AG04449 (cell line): Measurements from ENCODE around the gene WTIP.
"Not testable (repeated sequence)": the region's sequence is repeated elsewhere in the genome, so short reads cannot be mapped to it uniquely, and the experiment has no call there.

ENCODE experiments used
- CTCF ChIA-PET: fragments of 350-600 bp; formaldehyde crosslinking; extraction: SDS; loops from one replicate; lab custom pipeline; 2021; ENCODE audit warnings: antibody characterized with exemption; lab: Yijun Ruan, JAX
- POLR2A ChIA-PET: fragments of 400-600, 350-600 bp; formaldehyde crosslinking; extraction: SDS; loops from one replicate; lab custom pipeline; 2020; ENCODE audit warnings: antibody characterized with exemption, inconsistent platforms; lab: Yijun Ruan, JAX
- DNase-seq: peaks from one replicate; pipeline ENCODE4 v3.0.0-alpha.2; 2010; ENCODE audit warnings: low read depth, low spot score
- H3K4me3 ChIP-seq: 2 replicates; pipeline ENCODE4 v1.5.1; 2011; ENCODE audit warnings: low read depth, mild to moderate bottlenecking, control low read depth, low read length
- TF ChIP-seq, protein P1 (sequence below): IDR thresholded peaks from one replicate; pipeline ENCODE4 v1.5.1; 2011; ENCODE audit warnings: mild to moderate bottlenecking, moderate library complexity, low read length, control low read depth, inconsistent platforms; ENCODE audit not compliant: insufficient read depth; ENCODE audit errors: missing control alignments

The WTIP gene

DNA sequence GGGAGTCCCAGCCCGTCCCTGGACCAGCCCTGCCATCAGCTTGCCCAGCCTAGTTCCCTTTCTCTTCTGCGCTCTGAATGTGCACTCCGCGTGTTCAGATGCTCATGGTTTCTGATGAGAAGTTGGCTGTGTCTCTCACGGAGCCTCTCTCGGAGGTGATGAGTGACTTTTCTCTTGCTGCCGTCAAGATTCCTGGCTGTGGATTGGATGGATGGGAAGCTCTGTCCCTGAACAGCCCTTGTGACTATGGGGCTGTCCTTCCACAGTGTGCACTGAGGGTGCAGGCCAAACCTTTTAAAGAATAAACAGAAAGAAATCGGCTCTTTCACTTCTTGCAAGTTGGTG lies 24.4 kb downstream of the WTIP start:
- H3K4me3 ChIP-seq, result no peak overlapping the region
- TF ChIP-seq, protein P1, sequence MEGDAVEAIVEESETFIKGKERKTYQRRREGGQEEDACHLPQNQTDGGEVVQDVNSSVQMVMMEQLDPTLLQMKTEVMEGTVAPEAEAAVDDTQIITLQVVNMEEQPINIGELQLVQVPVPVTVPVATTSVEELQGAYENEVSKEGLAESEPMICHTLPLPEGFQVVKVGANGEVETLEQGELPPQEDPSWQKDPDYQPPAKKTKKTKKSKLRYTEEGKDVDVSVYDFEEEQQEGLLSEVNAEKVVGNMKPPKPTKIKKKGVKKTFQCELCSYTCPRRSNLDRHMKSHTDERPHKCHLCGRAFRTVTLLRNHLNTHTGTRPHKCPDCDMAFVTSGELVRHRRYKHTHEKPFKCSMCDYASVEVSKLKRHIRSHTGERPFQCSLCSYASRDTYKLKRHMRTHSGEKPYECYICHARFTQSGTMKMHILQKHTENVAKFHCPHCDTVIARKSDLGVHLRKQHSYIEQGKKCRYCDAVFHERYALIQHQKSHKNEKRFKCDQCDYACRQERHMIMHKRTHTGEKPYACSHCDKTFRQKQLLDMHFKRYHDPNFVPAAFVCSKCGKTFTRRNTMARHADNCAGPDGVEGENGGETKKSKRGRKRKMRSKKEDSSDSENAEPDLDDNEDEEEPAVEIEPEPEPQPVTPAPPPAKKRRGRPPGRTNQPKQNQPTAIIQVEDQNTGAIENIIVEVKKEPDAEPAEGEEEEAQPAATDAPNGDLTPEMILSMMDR, result no peak
- POLR2A ChIA-PET, result no interaction called here
- CTCF ChIA-PET, result interaction anchor here (1.2 kb wide), 1 partner anchor 21 kb away, joined by 4 read pairs; no protein-coding TSS in a partner anchor
- no peak for DNase-seq

DNA sequence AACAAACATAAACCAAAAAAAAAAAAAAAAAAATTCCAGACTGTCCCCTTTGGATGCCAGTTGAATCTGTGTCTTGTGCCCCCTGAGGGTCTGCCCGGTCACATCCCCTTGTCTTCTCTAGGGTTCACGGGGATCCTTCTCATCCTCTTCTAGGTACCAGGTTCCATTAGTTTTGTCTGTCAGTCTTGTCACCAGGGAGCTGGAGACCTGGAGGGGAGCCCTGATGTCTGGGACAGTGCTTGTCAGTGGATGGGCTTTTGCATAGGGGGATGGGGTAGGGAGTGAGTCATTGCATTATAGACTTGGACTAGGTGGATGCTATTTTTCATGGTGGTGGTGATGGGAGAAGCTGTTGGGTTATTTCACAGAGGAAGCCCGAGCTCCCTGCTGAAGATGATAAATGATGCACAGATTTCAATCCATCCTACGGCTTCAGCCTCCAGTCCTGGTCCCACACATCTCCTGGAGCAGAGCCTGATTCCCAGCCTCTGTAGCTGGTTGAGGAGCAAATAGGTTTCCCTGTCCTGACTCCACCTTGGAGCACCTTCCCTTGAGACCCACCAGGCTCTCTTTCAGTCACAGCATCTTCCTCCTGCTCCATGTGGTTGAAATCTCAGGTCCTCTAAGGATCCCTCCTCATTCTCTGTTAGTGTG lies 26.0 kb downstream of the WTIP start:
- no peak overlapping the region for H3K4me3 ChIP-seq
- ChIA-PET CTCF (interaction anchor here (0.7 kb wide), 1 partner anchor 8 kb away, joined by 4 read pairs; no protein-coding TSS in a partner anchor), POLR2A (no interaction called here)
- no peak for DNase-seq
- TF ChIP-seq, protein P1, result no peak

DNA sequence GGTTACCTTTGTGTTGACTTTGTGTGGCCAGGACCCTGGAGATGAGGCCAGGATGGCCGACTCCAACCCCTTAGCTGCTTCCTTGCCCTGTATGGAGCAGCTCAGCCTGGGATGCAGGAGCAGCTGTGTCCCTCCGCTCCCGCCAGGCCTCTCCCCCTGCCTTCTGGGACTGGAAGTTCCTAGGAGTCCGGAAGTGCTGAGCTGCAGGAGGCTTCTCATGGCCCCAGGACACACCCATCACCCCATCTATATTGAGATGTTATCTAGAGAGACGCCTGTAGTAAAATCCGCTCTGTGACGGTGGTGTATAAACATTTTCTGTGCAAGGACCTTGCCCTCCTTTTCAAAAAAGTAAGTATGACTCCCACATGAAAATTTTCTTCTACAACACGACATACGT lies 27.0 kb downstream of the WTIP start:
- CTCF ChIA-PET, result no interaction called here
- TF ChIP-seq, protein P1, result no peak
- POLR2A ChIA-PET, result no interaction called here
- no peak for DNase-seq
- H3K4me3 ChIP-seq, result no peak overlapping the region

DNA sequence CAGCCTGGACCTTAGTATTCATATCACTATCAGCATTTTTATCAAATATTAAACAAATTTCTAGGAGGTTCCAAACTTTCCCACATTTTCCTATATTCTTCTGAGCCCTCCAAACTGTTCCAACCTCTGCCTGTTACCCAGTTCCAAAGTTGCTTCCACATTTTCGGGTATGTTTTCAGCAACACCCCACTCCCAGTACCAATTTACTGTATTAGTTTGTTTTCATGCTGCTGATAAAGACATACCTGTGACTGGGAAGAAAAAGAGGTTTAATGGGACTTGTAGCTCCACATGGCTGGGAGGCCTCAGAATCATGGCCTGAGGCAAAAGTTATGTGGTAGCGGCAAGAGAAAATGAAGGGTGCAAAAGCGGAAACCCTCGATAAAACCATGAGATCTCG lies 29.3 kb downstream of the WTIP start:
- DNase-seq, H3K4me3 ChIP-seq, POLR2A ChIA-PET: not testable (repeated sequence)
- CTCF ChIA-PET, result interaction anchor here (1.3 to 2.0 kb wide), 2 partner anchors 8 to 11 kb away, joined by 4 to 8 read pairs; no protein-coding TSS in a partner anchor

DNA sequence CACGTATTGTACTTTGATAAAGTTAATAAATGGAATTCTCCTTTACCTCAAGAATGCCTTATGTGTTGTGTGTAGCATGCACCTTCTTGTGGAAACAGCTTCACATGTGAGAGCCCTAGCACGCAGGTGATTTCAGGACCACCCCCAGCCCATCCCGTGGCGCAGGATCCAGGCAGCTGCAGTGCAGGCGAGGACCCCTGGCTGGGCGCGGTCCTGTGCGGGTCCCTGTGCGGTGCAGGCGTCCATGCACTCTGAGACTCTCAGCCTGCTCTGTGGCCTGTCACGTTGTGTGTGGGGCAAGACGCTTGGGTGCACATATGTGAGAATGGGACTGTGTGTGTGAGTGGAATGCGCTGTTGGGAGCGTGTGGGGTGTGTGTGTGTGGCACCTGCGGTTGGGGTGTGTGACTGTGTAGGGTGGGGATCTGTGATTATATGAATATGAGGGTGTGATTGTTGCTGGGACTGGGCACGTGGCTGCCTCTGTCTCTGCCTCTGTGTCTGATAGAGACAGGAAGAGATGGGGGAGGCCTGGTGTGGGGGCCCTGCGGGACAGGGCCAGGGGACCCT lies 30.8 kb downstream of the WTIP start:
- POLR2A ChIA-PET, result no interaction called here
- DNase-seq, result no peak
- CTCF ChIA-PET, result no interaction called here
- H3K4me3 ChIP-seq, result no peak overlapping the region
- TF ChIP-seq, protein P1, result no peak

- ChIA-PET POLR2A (no interaction called here), CTCF (no interaction called here)
- H3K4me3 ChIP-seq, result no peak overlapping the region
- no peak for DNase-seq
- TF ChIP-seq, protein P1, result no peak
Observed at GRCh38 chr19:34513767-34514166, 32.2 kb downstream of the WTIP start.
